Immature natural killer cell (primary cell): ENCODE data around the gene MRPL2. TPM values are rescaled to one million over a fixed set of nuclear protein-coding genes. Genes with fewer than 3 reads are reported as not detected.

Source experiments
- DNase-seq, 3 donors: peaks; one replicate each; pipeline ENCODE4 v3.0.0; 2022; ENCODE audit warnings: mixed read lengths in 1 of 3
- H3K27ac Mint-ChIP-seq, 6 donors: one replicate each; pipeline ENCODE4 v1.8.0; 2020; ENCODE audit warnings: mixed read lengths in 6 of 6, mild to moderate bottlenecking in 5 of 6, inconsistent platforms in 4 of 6, moderate library complexity in 3 of 6
- H3K27me3 Mint-ChIP-seq, 3 donors: one replicate each; pipeline ENCODE4 v1.8.0; 2020 to 2021; ENCODE audit warnings: low read depth in 3 of 3, mild to moderate bottlenecking in 3 of 3, mixed read lengths in 3 of 3, moderate library complexity in 3 of 3, inconsistent platforms in 1 of 3
- H3K36me3 Mint-ChIP-seq, 3 donors: one replicate each; pipeline ENCODE4 v1.8.0; 2020; ENCODE audit warnings: mixed read lengths in 3 of 3, inconsistent platforms in 2 of 3, mild to moderate bottlenecking in 2 of 3
- H3K4me1 Mint-ChIP-seq, 2 donors: one replicate each; pipeline ENCODE4 v1.8.0; 2020; ENCODE audit warnings: inconsistent platforms in 2 of 2, mild to moderate bottlenecking in 2 of 2, mixed read lengths in 2 of 2, moderate library complexity in 1 of 2
- H3K4me3 Mint-ChIP-seq, 5 donors: one replicate each; pipeline ENCODE4 v1.8.0; 2020; ENCODE audit warnings: mild to moderate bottlenecking in 5 of 5, mixed read lengths in 5 of 5, inconsistent platforms in 3 of 5, moderate library complexity in 3 of 5
- H3K9me3 Mint-ChIP-seq, 6 donors: one replicate each; pipeline ENCODE4 v1.8.0; 2020; ENCODE audit warnings: mild to moderate bottlenecking in 6 of 6, mixed read lengths in 6 of 6, inconsistent platforms in 4 of 6, moderate library complexity in 3 of 6
- polyA plus RNA-seq, 3 donors: library from polyadenylated mRNA; unstranded; fragments of 300-500 nt; fragmentation: Illumina TruSeq; gene quantifications; one replicate each; pipeline ENCODE4 v1.2.3, GENCODE V29; 2021

The MRPL2 gene
- polyA plus RNA-seq, 3 donors from 2014 or later: 37.5 to 60.8 (median 54.0) TPM

GRCh38 chr6:43014434-43014909 lies 44.8 kb downstream of the MRPL2 start:
- no peak for DNase-seq
- Mint-ChIP-seq H3K4me1 (peaks cover 48 to 59% of the 10 kb centered on the region in 2 donors), H3K27ac (peak overlapping the region; percentile 76 to 97 (median 88)), H3K9me3 (no peaks in the 10 kb centered on the region), H3K27me3 (peaks cover 0 to 8% (median 4%) of the 10 kb centered on the region in 3 donors), H3K36me3 (peaks cover 0 to 26% (median 8%) of the 10 kb centered on the region in 3 donors), H3K4me3 (peak overlapping the region; percentile 90 to 99 (median 93))

GRCh38 chr6:43013843-43014433 lies 45.3 kb downstream of the MRPL2 start, which contains the start of the genes KLHDC3 and MEA1:
TSS of gene KLHDC3 (plus strand) at chr6:43014249. CDS start at chr6:43017193, 2,944 bp downstream.
TSS of gene MEA1 (minus strand) at chr6:43013946. CDS start at chr6:43013813, 133 bp downstream.
- Mint-ChIP-seq H3K36me3 (peaks cover 0 to 23% (median 8%) of the 10 kb centered on the region in 3 donors), H3K4me1 (peaks cover 48 to 59% of the 10 kb centered on the region in 2 donors)

DNA sequence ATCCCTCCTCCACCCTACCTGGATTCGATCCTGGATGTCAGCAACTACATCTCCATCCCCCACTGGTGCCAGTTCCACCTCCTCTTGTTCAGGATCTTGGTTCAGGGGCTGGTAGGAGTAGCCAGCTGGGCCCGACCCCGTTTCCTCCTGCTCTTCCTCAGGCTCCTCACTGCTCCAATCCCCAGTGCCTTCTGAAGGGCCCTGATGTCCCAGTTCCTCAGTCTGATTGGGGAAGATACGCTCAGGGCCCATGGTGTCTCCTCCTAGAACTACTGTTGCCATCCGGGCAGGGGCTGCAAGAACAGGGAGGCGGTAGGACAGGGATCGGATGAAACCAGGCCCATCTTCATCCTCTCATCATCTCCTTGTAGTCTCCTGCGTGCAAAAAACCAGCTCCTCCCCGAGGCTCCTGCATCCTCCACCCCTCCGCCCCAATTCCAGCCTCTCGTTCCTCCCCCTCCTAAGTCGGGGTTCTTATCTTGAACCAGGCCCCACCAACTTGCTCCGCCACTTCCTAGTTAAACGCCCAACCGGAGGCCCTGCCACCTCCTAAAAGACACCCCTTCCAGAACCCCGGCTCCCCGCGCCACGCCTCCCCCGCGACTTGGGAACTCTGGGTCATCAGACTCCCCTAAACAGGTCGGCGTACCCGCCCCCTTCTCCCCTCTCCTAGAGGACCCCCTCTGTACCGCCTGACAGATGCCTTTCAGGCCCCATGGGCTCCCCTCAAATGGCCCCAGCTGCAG lies 46.0 kb downstream of the MRPL2 start:
- peak overlapping the region; percentile 79 to 97 (median 87) for H3K27ac Mint-ChIP-seq
- H3K4me1 Mint-ChIP-seq: peaks cover 48 to 56% of the 10 kb centered on the region in 2 donors
- H3K9me3 Mint-ChIP-seq: no peaks in the 10 kb centered on the region
- peaks cover 0 to 19% (median 4%) of the 10 kb centered on the region in 3 donors for H3K36me3 Mint-ChIP-seq
- H3K27me3 Mint-ChIP-seq: peaks cover 0 to 8% (median 4%) of the 10 kb centered on the region in 3 donors
- H3K4me3 Mint-ChIP-seq: peak overlapping the region; percentile 90 to 99 (median 93)
- no peak for DNase-seq

More at GRCh38 chr6:43013843-43014433, 45.3 kb downstream of the MRPL2 start, which contains the start of the genes KLHDC3 and MEA1:
- no peaks in the 10 kb centered on the region for H3K9me3 Mint-ChIP-seq
- peak within 1 kb of the TSS; percentile 79 to 97 (median 88) for H3K27ac Mint-ChIP-seq
- peak; percentile 97 to 98 (median 98) for DNase-seq
- peaks cover 0 to 8% (median 4%) of the 10 kb centered on the region in 3 donors for H3K27me3 Mint-ChIP-seq
- H3K4me3 Mint-ChIP-seq: peak within 1 kb of the TSS; percentile 90 to 99 (median 93)

DNA sequence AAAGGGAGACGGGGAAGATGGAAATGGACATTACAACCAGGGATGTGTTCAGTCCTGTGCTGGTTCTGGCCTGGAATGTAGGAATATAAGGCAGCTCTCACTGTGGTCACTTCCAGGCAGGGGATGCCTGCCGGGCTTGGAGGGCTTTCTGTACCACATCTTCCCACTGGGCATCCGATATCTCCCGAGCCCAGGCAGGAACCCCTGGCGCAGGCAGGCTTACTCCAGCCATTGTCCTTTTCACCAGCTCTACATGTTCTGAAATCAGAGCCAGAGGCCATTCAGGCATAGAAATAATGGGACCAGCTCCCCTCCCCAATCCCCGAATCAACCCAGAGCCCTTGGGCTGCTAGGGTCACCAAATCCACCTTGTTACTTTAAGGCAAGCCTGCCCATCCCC lies 46.9 kb downstream of the MRPL2 start:
- Mint-ChIP-seq H3K4me3 (peak overlapping the region; percentile 90 to 99 (median 93)), H3K9me3 (no peaks in the 10 kb centered on the region), H3K36me3 (peaks cover 0 to 19% (median 6%) of the 10 kb centered on the region in 3 donors), H3K27me3 (peaks cover 0 to 8% (median 4%) of the 10 kb centered on the region in 3 donors), H3K27ac (peak overlapping the region in 5 of 6 donors; percentile 71 to 97 (median 86)), H3K4me1 (peaks cover 43 to 48% of the 10 kb centered on the region in 2 donors)
- no peak for DNase-seq

DNA sequence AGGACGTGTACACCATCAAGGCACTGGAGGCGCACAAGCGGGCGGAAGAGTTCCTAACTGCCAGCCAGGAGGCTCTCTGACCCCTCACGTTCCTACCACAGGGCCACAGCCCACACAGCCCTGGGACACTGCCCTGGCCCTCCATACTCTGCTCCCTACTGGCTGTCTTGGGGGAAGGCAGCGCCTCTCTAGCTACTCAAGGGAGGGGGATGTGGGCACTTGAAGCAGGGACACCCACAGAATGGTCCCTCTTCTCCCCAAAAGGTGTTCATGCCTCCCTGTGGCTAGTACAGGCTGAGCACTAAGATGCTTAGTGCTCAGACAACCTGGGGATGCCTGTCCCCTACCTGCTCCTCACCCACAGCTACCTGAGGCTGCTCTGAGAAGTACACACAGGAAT lies 48.0 kb downstream of the MRPL2 start:
- peaks cover 0 to 20% (median 8%) of the 10 kb centered on the region in 3 donors for H3K36me3 Mint-ChIP-seq
- peak overlapping the region in 3 of 6 donors; percentile 27 to 55 (median 43) for H3K27ac Mint-ChIP-seq
- DNase-seq: no peak
- no peaks in the 10 kb centered on the region for H3K9me3 Mint-ChIP-seq
- H3K27me3 Mint-ChIP-seq: peaks cover 0 to 8% (median 4%) of the 10 kb centered on the region in 3 donors
- H3K4me3 Mint-ChIP-seq: peak overlapping the region in 1 of 5 donors; percentile 97
- peaks cover 37 to 45% of the 10 kb centered on the region in 2 donors for H3K4me1 Mint-ChIP-seq

GRCh38 chr6:43009124-43009523 lies 50.1 kb downstream of the MRPL2 start:
- peaks cover 5 to 25% (median 8%) of the 10 kb centered on the region in 3 donors for H3K36me3 Mint-ChIP-seq

DNA sequence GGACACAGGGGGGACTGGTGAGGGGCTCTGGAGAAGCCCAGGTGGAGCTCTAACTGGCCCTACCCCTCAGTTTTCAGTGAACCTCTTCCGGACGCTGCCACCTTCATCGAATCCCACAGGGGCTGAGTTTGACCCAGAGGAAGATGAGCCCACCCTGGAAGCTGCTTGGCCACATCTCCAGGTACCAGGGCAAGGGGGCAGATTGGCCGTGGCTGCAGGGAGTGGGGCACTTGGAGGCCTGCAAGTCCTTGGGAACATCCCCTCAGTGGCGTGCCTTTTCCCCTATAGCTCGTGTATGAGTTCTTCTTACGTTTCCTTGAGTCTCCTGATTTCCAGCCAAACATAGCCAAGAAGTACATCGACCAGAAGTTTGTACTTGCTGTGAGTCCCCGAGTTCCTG lies 52.1 kb downstream of the MRPL2 start:
- no peak overlapping the region for H3K4me3 Mint-ChIP-seq
- no peaks in the 10 kb centered on the region for H3K9me3 Mint-ChIP-seq
- peaks cover 0 to 2% (median 1%) of the 10 kb centered on the region in 3 donors for H3K27me3 Mint-ChIP-seq
- DNase-seq: no peak
- H3K36me3 Mint-ChIP-seq: peaks cover 5 to 25% (median 8%) of the 10 kb centered on the region in 3 donors
- H3K4me1 Mint-ChIP-seq: peaks cover 7 to 9% of the 10 kb centered on the region in 2 donors
- peak overlapping the region in 2 of 6 donors; percentile 50 to 59 for H3K27ac Mint-ChIP-seq

More at GRCh38 chr6:43009124-43009523, 50.1 kb downstream of the MRPL2 start:
- no peak for DNase-seq
- peaks cover 0 to 6% (median 4%) of the 10 kb centered on the region in 3 donors for H3K27me3 Mint-ChIP-seq
- H3K27ac Mint-ChIP-seq: peak overlapping the region in 2 of 6 donors; percentile 9 to 64
- no peaks in the 10 kb centered on the region for H3K9me3 Mint-ChIP-seq
- peaks cover 24 to 28% of the 10 kb centered on the region in 2 donors for H3K4me1 Mint-ChIP-seq
- no peak overlapping the region for H3K4me3 Mint-ChIP-seq

GRCh38 chr6:43006251-43006650 lies 53.0 kb downstream of the MRPL2 start:
- no peak for DNase-seq
- Mint-ChIP-seq H3K4me3 (no peak overlapping the region), H3K4me1 (peaks cover 0 to 4% of the 10 kb centered on the region in 2 donors), H3K36me3 (peaks cover 5 to 25% (median 8%) of the 10 kb centered on the region in 3 donors), H3K27ac (no peak overlapping the region), H3K9me3 (no peaks in the 10 kb centered on the region), H3K27me3 (peaks cover 0 to 1% (median 0%) of the 10 kb centered on the region in 3 donors)

GRCh38 chr6:43005844-43006243 lies 53.4 kb downstream of the MRPL2 start:
- H3K9me3 Mint-ChIP-seq: no peaks in the 10 kb centered on the region
- H3K27me3 Mint-ChIP-seq: peaks cover 0 to 1% (median 0%) of the 10 kb centered on the region in 3 donors
- DNase-seq: no peak
- H3K4me3 Mint-ChIP-seq: no peak overlapping the region
- peaks cover 0 to 2% of the 10 kb centered on the region in 2 donors for H3K4me1 Mint-ChIP-seq
- H3K27ac Mint-ChIP-seq: no peak overlapping the region
- peaks cover 5 to 24% (median 8%) of the 10 kb centered on the region in 3 donors for H3K36me3 Mint-ChIP-seq

Other genes with a start within 250 kb of the MRPL2 start
- 10 to 100 TPM; 42.4 to 90.8 (median 50.5) TPM for gene RPL7L1, start 179.8 kb downstream of the MRPL2 start, polyA plus RNA-seq
- gene PTCRA, start 143.4 kb downstream of the MRPL2 start, polyA plus RNA-seq: 1 to 10 TPM in 1 of 3 donors, under 1 TPM in 1, not detected in 1; 0.62 to 3.1 TPM
- gene CNPY3, start 130.0 kb downstream of the MRPL2 start, polyA plus RNA-seq: 100 to 1,000 TPM in 2 of 3 donors, 10 to 100 TPM in 1; 92.9 to 129 (median 119) TPM
- gene GNMT, start 98.7 kb downstream of the MRPL2 start, polyA plus RNA-seq: under 1 TPM in 1 of 3 donors, not detected in 2; 0.55 TPM
- 10 to 100 TPM; 12.2 to 18.1 (median 16.4) TPM for gene PEX6, start 80.3 kb downstream of the MRPL2 start, polyA plus RNA-seq
- gene PPP2R5D, start 74.9 kb downstream of the MRPL2 start, polyA plus RNA-seq: 10 to 100 TPM; 17.1 to 29.9 (median 17.7) TPM
- gene MEA1, start 45.5 kb downstream of the MRPL2 start, polyA plus RNA-seq: 100 to 1,000 TPM in 1 of 3 donors, 10 to 100 TPM in 2; 92.4 to 157 (median 97.6) TPM
- gene KLHDC3, start 45.2 kb downstream of the MRPL2 start, polyA plus RNA-seq: 100 to 1,000 TPM; 123 to 228 (median 143) TPM
- 10 to 100 TPM; 56.1 to 81.4 (median 78.9) TPM for gene RRP36, start 37.8 kb downstream of the MRPL2 start, polyA plus RNA-seq
- 1 to 10 TPM in 2 of 3 donors, under 1 TPM in 1; 0.90 to 3.4 (median 1.3) TPM for gene CUL7, start 5.6 kb downstream of the MRPL2 start, polyA plus RNA-seq
- 10 to 100 TPM in 2 of 3 donors, 1 to 10 TPM in 1; 9.1 to 14.4 (median 11.0) TPM for gene KLC4, start 197 bp upstream of the MRPL2 start, polyA plus RNA-seq
- gene PTK7, start 16.9 kb upstream of the MRPL2 start, polyA plus RNA-seq: 1 to 10 TPM in 2 of 3 donors, not detected in 1; 1.1 TPM
- 1 to 10 TPM; 4.8 to 7.3 (median 5.2) TPM for gene SRF, start 111.8 kb upstream of the MRPL2 start, polyA plus RNA-seq
- 1 to 10 TPM; 2.2 to 8.5 (median 4.4) TPM for gene CUL9, start 122.8 kb upstream of the MRPL2 start, polyA plus RNA-seq
- gene DNPH1, start 170.0 kb upstream of the MRPL2 start, polyA plus RNA-seq: 10 to 100 TPM; 23.7 to 36.8 (median 33.6) TPM
- not detected for gene TTBK1, start 184.0 kb upstream of the MRPL2 start, polyA plus RNA-seq
- gene SLC22A7, start 238.8 kb upstream of the MRPL2 start, polyA plus RNA-seq: not detected
- gene CRIP3, start 249.4 kb upstream of the MRPL2 start, polyA plus RNA-seq: 1 to 10 TPM in 1 of 3 donors, under 1 TPM in 2; 0.26 to 1.3 (median 0.35) TPM